Vagina (tissue), 2 donors: ENCODE data around the gene OR2T33.

Experiments
- POLR2A ChIP-seq, 2 donors: fragments of 450-650 bp; IDR thresholded peaks; one replicate each; pipeline ENCODE4 v1.6.1; 2017; ENCODE audit warnings: antibody characterized with exemption in 2 of 2, mild to moderate bottlenecking in 2 of 2, moderate library complexity in 2 of 2
- POLR2AphosphoS5 ChIP-seq, 2 donors: sonication (generic); formaldehyde crosslinking; IDR thresholded peaks; one replicate each; pipeline ENCODE4 v1.9.0; 2017; ENCODE audit warnings: antibody characterized with exemption in 2 of 2, mild to moderate bottlenecking in 2 of 2, low read depth in 1 of 2; ENCODE audit not compliant: insufficient read depth in 1 of 2
- TF ChIP-seq, protein P1 (sequence below), 3 experiments: fragments of 450-650 bp in 2 of 3; fragments of 200-600 bp in 1 of 3; sonication (generic) in 1 of 3; IDR thresholded peaks; one replicate each; pipeline ENCODE4 v1.5.1; 2017 to 2019; ENCODE audit warnings: antibody characterized with exemption in 3 of 3, mild to moderate bottlenecking in 2 of 3, moderate library complexity in 2 of 3

DNA sequence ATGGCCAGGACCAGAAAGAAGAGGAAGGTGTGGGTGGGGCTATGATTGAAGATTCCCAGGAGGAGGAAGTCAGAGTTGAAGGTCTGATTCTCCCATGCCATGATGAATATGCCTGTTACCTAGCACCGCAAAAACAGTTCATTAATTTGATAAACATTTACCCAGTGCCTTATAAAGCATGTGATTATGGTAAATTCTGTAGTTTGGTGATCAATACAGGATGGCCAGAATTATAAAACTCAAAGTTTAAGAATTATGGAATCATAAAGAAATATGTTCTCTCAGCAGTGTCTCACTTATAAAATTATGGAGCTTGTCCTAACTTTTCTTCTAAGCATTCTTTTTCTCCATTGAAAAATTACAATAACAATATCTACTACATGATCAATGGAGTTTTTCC lies 46.7 kb upstream of the OR2T33 start, which contains the start of gene OR2M7:
- TF ChIP-seq POLR2A (IDR thresholded peaks at IDR 0.05) = no peak
- TF ChIP-seq, protein P1, sequence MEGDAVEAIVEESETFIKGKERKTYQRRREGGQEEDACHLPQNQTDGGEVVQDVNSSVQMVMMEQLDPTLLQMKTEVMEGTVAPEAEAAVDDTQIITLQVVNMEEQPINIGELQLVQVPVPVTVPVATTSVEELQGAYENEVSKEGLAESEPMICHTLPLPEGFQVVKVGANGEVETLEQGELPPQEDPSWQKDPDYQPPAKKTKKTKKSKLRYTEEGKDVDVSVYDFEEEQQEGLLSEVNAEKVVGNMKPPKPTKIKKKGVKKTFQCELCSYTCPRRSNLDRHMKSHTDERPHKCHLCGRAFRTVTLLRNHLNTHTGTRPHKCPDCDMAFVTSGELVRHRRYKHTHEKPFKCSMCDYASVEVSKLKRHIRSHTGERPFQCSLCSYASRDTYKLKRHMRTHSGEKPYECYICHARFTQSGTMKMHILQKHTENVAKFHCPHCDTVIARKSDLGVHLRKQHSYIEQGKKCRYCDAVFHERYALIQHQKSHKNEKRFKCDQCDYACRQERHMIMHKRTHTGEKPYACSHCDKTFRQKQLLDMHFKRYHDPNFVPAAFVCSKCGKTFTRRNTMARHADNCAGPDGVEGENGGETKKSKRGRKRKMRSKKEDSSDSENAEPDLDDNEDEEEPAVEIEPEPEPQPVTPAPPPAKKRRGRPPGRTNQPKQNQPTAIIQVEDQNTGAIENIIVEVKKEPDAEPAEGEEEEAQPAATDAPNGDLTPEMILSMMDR (IDR thresholded peaks at IDR 0.05) = no peak
- TF ChIP-seq POLR2AphosphoS5 (IDR thresholded peaks at IDR 0.05; ENCODE audit: insufficient read depth in 1 of 2, low read depth in 1 of 2) = no peak
